Measurements from ENCODE around the gene SPOCK2. TPM values are rescaled to one million over a fixed set of nuclear protein-coding genes. Genes with fewer than 3 reads are reported as not detected.

The SPOCK2 gene
- total and polyA plus RNA-seq, 2 of the 13 experiments (the other 11 are each of a cell fraction or from before 2014, with no cell fraction given): 8.6 to 30.6 TPM

GRCh38 chr10:72093450-72093849 is 5.1 kb upstream of the SPOCK2 start:
- no peaks in the 10 kb centered on the region for H3K79me2 ChIP-seq (ENCODE audit: insufficient read depth, low read length)
- intact Hi-C loops (cut with micrococcal nuclease; ENCODE audit: unreplicated experiment): no loop called here
- no peak overlapping the region for H3K9ac ChIP-seq (ENCODE audit: insufficient read depth, low read depth, low read length)
- DNase-seq (ENCODE audit: low spot score) (no peak), FAIRE-seq (no peak), ATAC-seq (no peak)
- no peaks in the 10 kb centered on the region for H3K27me3 ChIP-seq (ENCODE audit: control insufficient read depth in 1 of 2, insufficient read depth in 2 of 2, low read length in 2 of 2)
- BruUV-seq (replicated peaks): no TSS peak
- no peak overlapping the region for H3K4me3 ChIP-seq (replicated peaks in 1 of 3; ENCODE audit: insufficient read depth in 1 of 3, low read depth in 2 of 3, low read length in 3 of 3)
- no peak overlapping the region for H3K4me2 ChIP-seq (ENCODE audit: low read depth, low read length)
- H4K20me1 ChIP-seq (ENCODE audit: insufficient read depth, low read length): no peaks in the 10 kb centered on the region
- in situ Hi-C loops (cut with HindIII; ENCODE audit: extremely low pct_ligation_motif_present, low pct_unique_long_range_greater_than_20kb): loop anchor here (25.0 kb wide), 1 partner anchor 244 kb away; no protein-coding TSS in a partner anchor
- CTCF ChIA-PET (ENCODE audit: low intra/inter-chr PET ratio, low total read pairs): no interaction called here
- H3K9me3 ChIP-seq (ENCODE audit: low read length): no peaks in the 10 kb centered on the region
- no peak overlapping the region for H3K27ac ChIP-seq (ENCODE audit: extremely low read length, insufficient read depth, low read length)
- no peak overlapping the region for H2AFZ ChIP-seq (ENCODE audit: low read length)
- H3K4me1 ChIP-seq (ENCODE audit: insufficient read depth, low read length): peaks cover 85% of the 10 kb centered on the region
- TF ChIP-seq, protein P1, sequence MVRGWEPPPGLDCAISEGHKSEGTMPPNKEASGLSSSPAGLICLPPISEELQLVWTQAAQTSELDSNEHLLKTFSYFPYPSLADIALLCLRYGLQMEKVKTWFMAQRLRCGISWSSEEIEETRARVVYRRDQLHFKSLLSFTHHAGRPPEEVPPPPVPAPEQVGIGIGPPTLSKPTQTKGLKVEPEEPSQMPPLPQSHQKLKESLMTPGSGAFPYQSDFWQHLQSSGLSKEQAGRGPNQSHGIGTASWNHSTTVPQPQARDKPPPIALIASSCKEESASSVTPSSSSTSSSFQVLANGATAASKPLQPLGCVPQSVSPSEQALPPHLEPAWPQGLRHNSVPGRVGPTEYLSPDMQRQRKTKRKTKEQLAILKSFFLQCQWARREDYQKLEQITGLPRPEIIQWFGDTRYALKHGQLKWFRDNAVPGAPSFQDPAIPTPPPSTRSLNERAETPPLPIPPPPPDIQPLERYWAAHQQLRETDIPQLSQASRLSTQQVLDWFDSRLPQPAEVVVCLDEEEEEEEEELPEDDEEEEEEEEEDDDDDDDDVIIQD (CRISPR knock-in tag; IDR thresholded peaks at IDR 0.05; ENCODE audit: low read depth): no peak
- TF ChIP-seq HBP1 (CRISPR knock-in tag; IDR thresholded peaks at IDR 0.05; ENCODE audit: low read depth): no peak
- no peak for TF ChIP-seq ZNF205 (CRISPR knock-in tag; IDR thresholded peaks at IDR 0.05)
- TF ChIP-seq CHD2 (IDR thresholded peaks at IDR 0.05; ENCODE audit: low read depth, low read length): no peak
- TF ChIP-seq ZNF549 (CRISPR knock-in tag; IDR thresholded peaks at IDR 0.05): no peak
- H3K36me3 ChIP-seq (replicated peaks in 1 of 2; ENCODE audit: control insufficient read depth in 1 of 2, insufficient read depth in 2 of 2, low read length in 2 of 2): no peaks in the 10 kb centered on the region
- POLR2A ChIA-PET: no interaction called here
- 74% methylated on average over 4 of the region's 4 CpGs for WGBS (ENCODE audit: low lambda C conversion rate)

GRCh38 chr10:72092987-72093386 is 4.6 kb upstream of the SPOCK2 start:
- H3K4me1 ChIP-seq (ENCODE audit: insufficient read depth, low read length): peaks cover 85% of the 10 kb centered on the region
- no peak overlapping the region for H2AFZ ChIP-seq (ENCODE audit: low read length)
- H3K4me3 ChIP-seq (replicated peaks in 1 of 3; ENCODE audit: insufficient read depth in 1 of 3, low read depth in 2 of 3, low read length in 3 of 3): no peak overlapping the region
- ChIA-PET CTCF (ENCODE audit: low intra/inter-chr PET ratio, low total read pairs) (no interaction called here), POLR2A (no interaction called here)
- H3K9me3 ChIP-seq (ENCODE audit: low read length): no peaks in the 10 kb centered on the region
- no peak for ATAC-seq
- BruUV-seq (replicated peaks): no TSS peak
- in situ Hi-C loops (cut with HindIII; ENCODE audit: extremely low pct_ligation_motif_present, low pct_unique_long_range_greater_than_20kb) (loop anchor here (25.0 kb wide), 1 partner anchor 244 kb away; no protein-coding TSS in a partner anchor), intact Hi-C loops (cut with micrococcal nuclease; ENCODE audit: unreplicated experiment) (no loop called here)
- no peak for FAIRE-seq
- 36% methylated on average over 2 of the region's 2 CpGs for WGBS (ENCODE audit: low lambda C conversion rate)
- no peaks in the 10 kb centered on the region for H4K20me1 ChIP-seq (ENCODE audit: insufficient read depth, low read length)
- no peaks in the 10 kb centered on the region for H3K79me2 ChIP-seq (ENCODE audit: insufficient read depth, low read length)
- no peak overlapping the region for H3K9ac ChIP-seq (ENCODE audit: insufficient read depth, low read depth, low read length)
- H3K4me2 ChIP-seq (ENCODE audit: low read depth, low read length): no peak overlapping the region
- peaks cover 0 to 2% of the 10 kb centered on the region in 2 experiments; a peak in 1 of 5 replicates for H3K27me3 ChIP-seq (ENCODE audit: control insufficient read depth in 1 of 2, insufficient read depth in 2 of 2, low read length in 2 of 2)
- no peak for DNase-seq (ENCODE audit: low spot score)
- H3K27ac ChIP-seq (ENCODE audit: extremely low read length, insufficient read depth, low read length): no peak overlapping the region
- H3K36me3 ChIP-seq (replicated peaks in 1 of 2; ENCODE audit: control insufficient read depth in 1 of 2, insufficient read depth in 2 of 2, low read length in 2 of 2): no peaks in the 10 kb centered on the region
- TF ChIP-seq CEBPB (IDR thresholded peaks at IDR 0.05; ENCODE audit: borderline replicate concordance, low read depth, low read length) (peak; percentile 42; the same call in 1 of the 2 replicates), ISX (CRISPR knock-in tag; conservative IDR thresholded peaks at IDR 0.05) (no peak), ZNF234 (CRISPR knock-in tag; conservative IDR thresholded peaks at IDR 0.05) (no peak), CEBPG (CRISPR knock-in tag; IDR thresholded peaks at IDR 0.05) (peak; percentile 56; the same call in 1 of the 2 replicates), MTF2 (CRISPR knock-in tag; IDR thresholded peaks at IDR 0.05; ENCODE audit: borderline replicate concordance) (no peak), FOSL2 (CRISPR knock-in tag; IDR thresholded peaks at IDR 0.05) (0 out of 2 replicates have a peak, but pooled peaks have one; percentile 10), ATF7 (IDR thresholded peaks at IDR 0.05) (0 out of 2 replicates have a peak, but pooled peaks have one; percentile 8), ATF7 (CRISPR knock-in tag; IDR thresholded peaks at IDR 0.05) (no peak), THAP11 (CRISPR knock-in tag; IDR thresholded peaks at IDR 0.05) (no peak), RARA (CRISPR knock-in tag; IDR thresholded peaks at IDR 0.05) (0 out of 2 replicates have a peak, but pooled peaks have one; percentile 6), REXO4 (CRISPR knock-in tag; IDR thresholded peaks at IDR 0.05; ENCODE audit: borderline replicate concordance) (no peak), BRD4 (CRISPR knock-in tag; IDR thresholded peaks at IDR 0.05) (no peak)
- TF ChIP-seq, protein P2, sequence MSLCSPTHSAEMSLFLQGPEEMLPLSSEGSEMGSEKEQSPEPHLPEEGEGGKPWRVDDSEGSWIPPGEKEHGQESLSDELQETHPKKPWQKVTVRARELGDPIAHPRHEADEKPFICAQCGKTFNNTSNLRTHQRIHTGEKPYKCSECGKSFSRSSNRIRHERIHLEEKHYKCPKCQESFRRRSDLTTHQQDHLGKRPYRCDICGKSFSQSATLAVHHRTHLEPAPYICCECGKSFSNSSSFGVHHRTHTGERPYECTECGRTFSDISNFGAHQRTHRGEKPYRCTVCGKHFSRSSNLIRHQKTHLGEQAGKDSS (CRISPR knock-in tag; IDR thresholded peaks at IDR 0.05; ENCODE audit: borderline replicate concordance, low read depth): no peak

Measured in HepG2 (cell line).